Measurements from ENCODE around the gene GNPTG. TPM values are rescaled to one million over a fixed set of nuclear protein-coding genes. Genes with fewer than 3 reads are reported as not detected.

GNPTG gene
- total RNA-seq, 1 experiment from 2014 or later: 29.4 TPM

DNA sequence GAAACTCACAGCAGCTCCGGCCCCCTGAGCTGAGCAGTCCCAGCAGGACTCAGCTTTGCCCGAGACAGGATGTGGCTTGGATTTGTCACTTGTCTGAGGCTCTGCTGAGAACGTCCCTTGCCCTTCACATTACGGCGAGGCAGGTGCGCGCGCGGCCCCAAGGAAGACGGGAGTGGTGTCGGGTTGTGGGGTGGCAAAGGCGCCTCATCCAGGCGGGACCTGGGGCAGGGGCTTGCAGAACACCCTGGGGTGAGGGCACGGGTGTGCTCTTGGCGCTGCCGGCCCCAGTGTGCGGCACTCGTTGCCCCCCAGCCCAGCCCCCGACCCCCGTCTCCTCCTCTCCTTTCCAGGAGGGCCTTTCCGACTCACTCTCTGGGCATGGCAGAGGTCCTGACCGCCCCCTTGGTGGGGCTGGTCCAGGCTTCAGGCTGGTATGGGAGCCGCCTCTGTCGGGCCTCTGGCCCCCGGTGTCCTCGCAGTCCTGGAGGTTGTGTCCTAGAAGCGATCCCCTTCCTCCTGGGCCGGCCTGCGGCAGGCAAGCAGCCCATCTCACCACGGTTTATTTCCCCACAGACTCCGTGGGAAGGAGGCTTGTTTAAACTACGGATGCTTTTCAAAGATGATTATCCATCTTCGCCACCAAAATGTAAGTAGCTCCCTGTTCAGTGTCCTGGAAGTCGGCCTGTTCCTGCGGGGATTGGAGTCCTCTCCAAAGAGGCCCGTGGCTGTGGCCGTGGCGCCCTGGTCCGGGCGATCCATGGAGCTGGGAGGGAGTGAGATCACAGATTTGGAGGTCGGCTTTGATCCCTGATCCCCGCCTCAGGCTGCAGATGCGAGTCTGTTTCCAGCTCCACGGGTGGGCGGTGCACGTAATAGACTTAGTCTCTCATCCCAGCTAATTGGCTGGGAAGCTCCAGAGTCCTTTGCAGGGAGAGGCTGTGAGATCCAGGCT is 36.4 kb upstream of the GNPTG start:
- Mint-ChIP-seq H3K9me3 (peaks cover under 1 to 3% of the 10 kb centered on the region in 2 experiments; a peak in 4 of 5 replicates), H3K4me3 (no peak overlapping the region), H3K4me1 (peaks cover 13 to 17% of the 10 kb centered on the region in 2 experiments), H3K36me3 (ENCODE audit: insufficient read depth in 1 of 3, low read depth in 3 of 3) (peaks cover 60 to 81% (median 77%) of the 10 kb centered on the region in 3 experiments), H3K27me3 (ENCODE audit: low read depth) (no peaks in the 10 kb centered on the region), H3K27ac (no peak overlapping the region)
- DNase-seq: no peak
- H2BK20ac ChIP-seq (ENCODE audit: low read depth, low read length, poor library complexity, severe bottlenecking): no peak overlapping the region
- H3K27me3 ChIP-seq (ENCODE audit: insufficient read depth, low read length): no peaks in the 10 kb centered on the region
- no peaks in the 10 kb centered on the region; the same call in 1 of the 2 replicates for H3K4me1 ChIP-seq (ENCODE audit: insufficient read depth, low read length)
- H3K27ac ChIP-seq (ENCODE audit: insufficient read length, low read depth, low read length): no peak overlapping the region
- H3K23me2 ChIP-seq (ENCODE audit: insufficient read length, low read depth, low read length, poor library complexity, severe bottlenecking): peaks cover 8% of the 10 kb centered on the region
- no peak overlapping the region for H3K9ac ChIP-seq (ENCODE audit: extremely low read depth, insufficient read length, low read length)
- no peak overlapping the region for H2BK12ac ChIP-seq (ENCODE audit: insufficient read length, low read depth, low read length)
- H3T11ph ChIP-seq (ENCODE audit: low read length): no peak overlapping the region
- H2BK120ac ChIP-seq (ENCODE audit: low read depth, low read length, poor library complexity, severe bottlenecking): no peak overlapping the region
- H3K79me1 ChIP-seq (ENCODE audit: insufficient read depth, low read depth, low read length, poor library complexity, severe bottlenecking): peaks cover 9% of the 10 kb centered on the region
- H4K8ac ChIP-seq (replicated peaks; ENCODE audit: insufficient read length, low read depth, low read length): no peak overlapping the region
- H2BK5ac ChIP-seq (ENCODE audit: insufficient read length, low read length): no peak overlapping the region
- H3K23ac ChIP-seq (ENCODE audit: insufficient read length, low read depth, low read length): no peak overlapping the region
- H3K9me3 ChIP-seq (ENCODE audit: control insufficient read depth, low read depth, low read length): no peaks in the 10 kb centered on the region
- no peak overlapping the region for H2AFZ ChIP-seq (ENCODE audit: low read length)
- no peak overlapping the region for H3K18ac ChIP-seq (ENCODE audit: insufficient read length, low read depth, low read length)
- no peak overlapping the region for H3K4me2 ChIP-seq (ENCODE audit: insufficient read depth, insufficient read length, low read length)
- no peak for TF ChIP-seq CTCF (conservative IDR thresholded peaks at IDR 0.05)
- no peak overlapping the region for H3K4ac ChIP-seq (ENCODE audit: low read depth, low read length)
- H3K56ac ChIP-seq (ENCODE audit: insufficient read length, low read depth, low read length): no peak overlapping the region
- H4K20me1 ChIP-seq (ENCODE audit: control insufficient read depth, insufficient read depth, insufficient read length): peaks cover 5% of the 10 kb centered on the region
- H3K79me2 ChIP-seq (ENCODE audit: insufficient read depth, low read length): peaks cover 43% of the 10 kb centered on the region
- no peak overlapping the region for H4K91ac ChIP-seq (ENCODE audit: insufficient read length, low read depth, low read length)
- no peak overlapping the region for H3K14ac ChIP-seq (ENCODE audit: insufficient read depth, low read length)
- H2AK5ac ChIP-seq (ENCODE audit: insufficient read length, low read length): no peak overlapping the region
- no peak overlapping the region for H2BK15ac ChIP-seq (ENCODE audit: low read depth, low read length)
- no peak overlapping the region for H4K5ac ChIP-seq (ENCODE audit: insufficient read length, low read depth, low read length)
- WGBS (ENCODE audit: extremely low coverage, insufficient read length, low lambda C conversion rate): no CpG with 5 or more reads among the region's 46 CpGs
